ENCODE data around the gene TAF1A.

- TF ChIP-seq CTCF (IDR thresholded peaks at IDR 0.05) (no peak), POLR2A (IDR thresholded peaks at IDR 0.05) (no peak)
Observed at GRCh38 chr1:222589462-222590302, at the start of gene TAF1A.
